NCI-H748 (cell line): ENCODE measurements around the gene MYO15A.
A peak's percentile ranks its signal among the peaks of the same experiment; 100 is the strongest.

Source experiments
- DNase-seq: peaks from one replicate; lab custom pipeline; 2025; ENCODE audit not compliant: unreplicated experiment; lab: John Stamatoyannopoulos, UW

MYO15A gene

GRCh38 chr17:18108401-18109312 lies at the start of gene MYO15A:
Gene MYO15A, plus strand, starts transcription at chr17:18108756. Its CDS starts 10,045 bp downstream, at chr17:18118801.
- DNase-seq = no peak

- no peak for DNase-seq
Observed at GRCh38 chr17:18059283-18059682, 49.3 kb upstream of the MYO15A start.

- DNase-seq = no peak
Observed at GRCh38 chr17:18064053-18064452, 44.5 kb upstream of the MYO15A start.

GRCh38 chr17:18065546-18065945 lies 43.0 kb upstream of the MYO15A start:
- no peak for DNase-seq

GRCh38 chr17:18066866-18067265 lies 41.7 kb upstream of the MYO15A start:
- DNase-seq = no peak

- DNase-seq = no peak
Observed at GRCh38 chr17:18069101-18069500, 39.5 kb upstream of the MYO15A start.

- DNase-seq = peak; percentile 65
Observed at GRCh38 chr17:18070861-18071340, 37.7 kb upstream of the MYO15A start.

GRCh38 chr17:18071751-18072150 lies 36.8 kb upstream of the MYO15A start:
- no peak for DNase-seq

GRCh38 chr17:18074566-18075272 lies 33.8 kb upstream of the MYO15A start:
- DNase-seq = no peak

- DNase-seq = no peak
Observed at GRCh38 chr17:18076936-18077335, 31.6 kb upstream of the MYO15A start.

GRCh38 chr17:18079543-18079942 lies 29.0 kb upstream of the MYO15A start:
- no peak for DNase-seq

GRCh38 chr17:18084256-18084655 lies 24.3 kb upstream of the MYO15A start:
- no peak for DNase-seq

- peak; percentile 96 for DNase-seq
Observed at GRCh38 chr17:18087610-18088491, 20.7 kb upstream of the MYO15A start, which contains the start of gene DRG2. Gene DRG2, plus strand, starts transcription at chr17:18087948. Its CDS starts 76 bp downstream, at chr17:18088024.

GRCh38 chr17:18089613-18090012 lies 18.9 kb upstream of the MYO15A start:
- no peak for DNase-seq

- DNase-seq = peak; percentile 66
Observed at GRCh38 chr17:18093616-18094408, 14.7 kb upstream of the MYO15A start.

- no peak for DNase-seq
Observed at GRCh38 chr17:18094409-18094807, 14.1 kb upstream of the MYO15A start.

- no peak for DNase-seq
Observed at GRCh38 chr17:18099516-18099915, 9.0 kb upstream of the MYO15A start.

GRCh38 chr17:18100616-18101015 lies 7.9 kb upstream of the MYO15A start:
- no peak for DNase-seq

- no peak for DNase-seq
Observed at GRCh38 chr17:18101828-18102227, 6.7 kb upstream of the MYO15A start.

- no peak for DNase-seq
Observed at GRCh38 chr17:18102640-18103039, 5.9 kb upstream of the MYO15A start.
